ENCODE results near the gene ABTB1.
"Not testable (repeated sequence)": the region's sequence is repeated elsewhere in the genome, so short reads cannot be mapped to it uniquely, and the experiment has no call there.

Gene ABTB1

GRCh38 chr3:127671523-127672428 lies 976 bp upstream of the ABTB1 start:
- no peak for DNase-seq (ENCODE audit: low read depth in 1 of 2, low spot score in 1 of 2)

DNA sequence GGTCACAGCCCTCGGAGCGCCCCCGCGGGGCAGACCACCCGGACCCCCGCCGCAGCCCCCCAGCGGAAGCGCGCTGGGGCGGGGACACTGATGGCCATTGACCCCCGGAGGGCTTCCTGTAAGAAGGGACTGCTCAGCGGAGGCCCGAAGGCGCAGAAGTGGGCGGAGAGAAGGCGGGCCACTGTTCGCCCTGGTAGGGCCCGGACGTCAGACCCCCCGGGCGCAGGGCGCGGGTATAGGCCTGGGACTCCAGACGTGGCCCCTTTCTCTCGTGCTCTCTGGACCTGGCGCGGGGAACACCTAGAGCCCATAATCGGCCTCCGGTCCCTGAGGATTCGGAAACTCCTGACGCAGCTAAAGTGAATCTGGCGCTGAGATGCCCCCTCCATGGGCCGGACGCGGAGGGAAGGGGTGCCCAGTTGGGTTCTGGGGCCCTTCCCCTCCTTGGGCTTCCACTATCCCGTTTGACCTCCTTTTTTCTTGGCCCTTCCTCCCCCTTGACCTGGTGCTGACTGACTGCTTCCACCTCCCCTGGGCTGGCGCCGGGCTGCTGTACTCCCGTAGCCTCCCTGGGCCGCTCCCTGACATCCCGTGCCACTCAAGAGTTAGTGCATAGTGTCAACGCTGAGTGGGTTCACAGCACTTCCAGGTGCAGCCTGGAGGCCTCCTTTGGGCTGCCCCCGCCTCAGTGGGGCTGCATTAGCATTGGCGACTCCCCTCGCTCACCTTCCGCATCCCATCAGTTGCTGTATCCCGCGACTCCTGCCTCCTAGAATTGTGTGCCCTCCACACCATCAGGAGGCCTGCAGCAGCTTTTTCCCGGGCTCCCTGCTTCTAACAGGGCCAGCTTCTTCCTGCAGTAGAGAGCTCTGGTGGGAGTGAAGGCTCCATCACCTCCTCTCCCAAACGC lies 694 bp downstream of the ABTB1 start:
- no peak for DNase-seq (ENCODE audit: low read depth in 1 of 2, low spot score in 1 of 2)

DNA sequence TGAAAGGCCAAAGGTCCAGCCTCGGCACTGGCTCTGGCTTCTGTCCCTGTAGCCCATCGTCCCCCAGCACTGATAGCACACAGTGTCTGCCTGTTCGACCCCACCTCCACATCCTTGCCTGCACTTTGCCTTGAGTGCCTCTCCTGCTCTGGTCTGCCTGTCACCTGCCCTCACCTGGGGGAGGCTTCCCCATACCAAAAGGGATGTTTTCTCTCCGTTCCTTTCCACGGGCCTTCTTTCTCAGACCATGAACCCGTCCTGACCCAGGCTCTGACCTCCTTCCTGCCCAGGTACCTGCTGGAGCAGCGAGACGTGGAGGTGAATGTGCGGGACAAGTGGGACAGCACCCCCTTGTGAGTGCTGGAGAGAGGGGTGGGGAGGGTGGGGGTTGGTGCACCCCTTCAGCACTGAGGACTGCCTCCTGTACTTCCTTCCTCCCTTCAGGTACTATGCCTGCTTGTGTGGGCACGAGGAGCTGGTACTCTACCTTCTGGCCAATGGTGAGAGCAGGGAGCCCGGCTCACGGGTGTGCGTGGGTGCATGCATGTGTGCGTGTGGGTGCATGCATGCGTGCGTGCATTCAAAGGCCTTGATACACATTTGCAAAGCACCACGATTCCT lies 1.5 kb downstream of the ABTB1 start:
- DNase-seq (ENCODE audit: low read depth in 1 of 2, low spot score in 1 of 2), result no peak

DNA sequence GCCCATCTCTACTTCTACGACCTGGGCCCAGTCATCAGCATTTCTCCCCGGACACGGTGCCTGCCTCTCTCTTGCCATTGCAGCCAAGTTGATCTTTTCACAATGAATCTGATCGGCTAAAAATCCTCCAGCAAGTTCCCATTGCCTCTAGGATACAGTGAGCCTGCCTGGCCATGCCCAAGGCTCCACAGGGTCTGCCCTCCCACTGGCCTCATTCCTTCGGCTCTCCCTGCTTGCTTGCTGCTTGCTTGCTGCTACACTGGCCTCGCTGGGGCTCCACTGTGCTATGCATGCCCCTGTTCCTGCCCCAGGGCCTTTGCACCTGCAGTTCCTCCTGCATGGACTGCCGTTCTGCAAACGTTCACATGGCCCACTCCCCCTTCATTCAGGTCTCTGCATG lies 2.0 kb downstream of the ABTB1 start:
- DNase-seq (ENCODE audit: low read depth in 1 of 2, low spot score in 1 of 2), result no peak

- DNase-seq (ENCODE audit: low read depth in 1 of 2, low spot score in 1 of 2), result no peak
Observed at GRCh38 chr3:127675651-127676391, 3.1 kb downstream of the ABTB1 start.

GRCh38 chr3:127676456-127676855 lies 3.7 kb downstream of the ABTB1 start:
- DNase-seq (ENCODE audit: low read depth in 1 of 2, low spot score in 1 of 2), result no peak

- no peak for DNase-seq (ENCODE audit: low read depth in 1 of 2, low spot score in 1 of 2)
Observed at GRCh38 chr3:127676921-127677351, 4.2 kb downstream of the ABTB1 start.

- no peak for DNase-seq (ENCODE audit: low read depth in 1 of 2, low spot score in 1 of 2)
Observed at GRCh38 chr3:127677541-127678314, 5.0 kb downstream of the ABTB1 start.

- DNase-seq (ENCODE audit: low read depth in 1 of 2, low spot score in 1 of 2), result no peak
Observed at GRCh38 chr3:127678315-127678599, 5.5 kb downstream of the ABTB1 start.

DNA sequence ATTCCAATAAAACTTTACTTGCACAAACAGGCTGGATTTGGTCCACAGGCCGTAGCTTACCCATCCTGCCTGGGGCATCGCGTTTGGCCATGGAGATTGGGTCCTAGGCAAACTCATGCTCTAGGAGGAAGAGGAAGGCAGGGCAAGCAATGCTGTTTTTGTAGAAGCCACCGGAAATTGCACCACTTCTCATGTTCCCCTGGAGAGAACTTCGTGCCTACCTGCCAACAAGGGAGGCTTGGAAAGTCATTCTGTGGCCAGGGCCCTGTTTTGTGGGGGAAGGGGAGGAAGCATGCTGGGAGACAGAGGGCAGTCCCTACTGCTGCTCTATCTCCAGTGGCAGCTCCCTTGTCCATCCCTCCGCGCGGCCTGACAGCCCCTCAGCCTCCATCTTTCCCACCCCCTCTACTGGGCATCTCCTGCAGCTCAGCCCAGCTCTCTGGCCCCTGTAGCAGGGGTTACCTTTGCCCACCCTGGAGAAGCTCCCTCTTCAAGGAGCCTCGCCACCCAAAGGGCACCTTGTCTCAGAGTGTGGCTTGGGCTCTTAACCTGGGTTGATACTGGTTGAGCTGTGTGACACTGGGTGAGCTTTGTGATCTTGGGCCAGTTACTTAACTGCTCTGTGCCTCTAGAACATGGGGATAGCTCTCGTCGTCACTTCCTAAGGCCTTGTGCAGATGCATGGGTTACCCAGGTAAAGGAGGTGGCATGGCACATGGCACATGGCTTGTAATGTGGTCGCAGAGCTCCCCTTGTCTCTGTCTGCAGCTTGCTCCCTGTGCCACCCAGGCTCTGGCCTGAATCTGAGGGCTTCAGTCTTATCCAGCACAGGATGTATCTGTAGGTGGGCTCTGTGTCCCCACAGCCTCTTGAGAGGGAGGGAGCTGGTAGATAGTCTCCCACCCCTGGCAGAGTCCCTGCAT lies 6.1 kb downstream of the ABTB1 start:
- no peak for DNase-seq (ENCODE audit: low read depth in 1 of 2, low spot score in 1 of 2)

- no peak for DNase-seq (ENCODE audit: low read depth in 1 of 2, low spot score in 1 of 2)
Observed at GRCh38 chr3:127679534-127680145, 6.9 kb downstream of the ABTB1 start.

DNA sequence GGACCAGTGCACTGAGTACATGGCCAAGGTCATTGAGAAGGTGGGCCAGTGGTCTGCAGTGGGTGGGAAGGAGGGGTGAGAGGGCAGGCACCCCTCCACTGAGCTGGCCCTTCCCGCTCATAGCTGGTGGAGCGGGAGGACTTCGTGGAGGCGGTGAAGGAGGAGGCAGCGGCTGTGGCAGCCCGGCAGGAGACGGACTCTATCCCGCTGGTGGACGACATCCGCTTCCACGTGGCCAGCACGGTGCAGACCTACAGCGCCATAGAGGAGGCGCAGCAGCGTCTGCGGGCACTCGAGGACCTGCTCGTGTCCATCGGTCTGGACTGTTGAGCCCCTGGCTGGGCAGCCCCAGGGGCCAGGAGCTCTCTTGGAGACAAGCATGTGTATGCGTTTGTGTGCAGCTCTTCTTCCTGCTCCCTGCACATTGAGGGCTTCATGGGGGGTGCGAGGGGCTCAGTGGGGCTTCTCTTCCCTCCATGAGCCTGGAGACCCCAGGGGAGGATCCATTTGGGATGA lies 7.5 kb downstream of the ABTB1 start:
- no peak for DNase-seq (ENCODE audit: low read depth in 1 of 2, low spot score in 1 of 2)

DNA sequence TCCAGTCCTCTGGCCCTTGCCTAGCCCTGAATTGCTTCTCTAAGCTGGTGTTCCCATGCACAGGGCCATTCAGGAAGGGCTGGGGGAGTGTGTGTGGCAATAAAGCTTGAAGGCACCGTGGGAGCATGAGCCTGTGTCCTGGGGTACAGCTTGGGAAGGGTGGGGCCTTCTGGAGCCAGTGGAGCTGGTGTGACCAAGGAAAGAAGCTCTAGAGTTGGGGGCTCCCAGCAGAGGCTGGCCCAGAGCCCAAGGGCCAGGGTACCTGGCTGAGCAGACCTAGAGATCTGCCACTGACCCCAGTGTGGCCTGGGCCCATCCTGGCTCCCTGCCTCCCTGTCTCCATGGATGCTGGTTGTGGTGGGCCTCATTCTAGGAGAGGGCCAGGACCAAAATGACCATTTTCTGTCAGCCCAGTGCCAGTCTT lies 8.1 kb downstream of the ABTB1 start:
- DNase-seq (ENCODE audit: low read depth in 1 of 2, low spot score in 1 of 2), result no peak

DNA sequence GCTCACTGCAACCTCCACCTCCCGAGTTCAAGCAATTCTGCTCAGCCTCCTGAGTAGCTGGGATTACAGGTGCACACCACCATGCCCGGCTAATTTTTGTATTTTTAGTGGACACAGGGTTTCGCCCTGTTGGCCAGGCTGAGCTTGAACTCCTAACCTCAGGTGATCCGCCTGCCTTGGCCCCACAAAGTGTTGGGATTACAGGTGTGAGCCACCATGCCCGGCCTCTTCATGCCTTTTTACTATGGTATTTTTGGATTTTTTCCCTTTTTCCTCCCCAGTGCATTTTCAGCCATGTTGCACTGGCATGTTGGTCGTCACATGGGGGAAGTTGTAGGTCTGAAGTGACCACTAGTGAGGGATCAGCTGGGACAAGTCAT lies 9.4 kb downstream of the ABTB1 start:
- not testable (repeated sequence) for DNase-seq (ENCODE audit: low read depth in 1 of 2, low spot score in 1 of 2)

DNA sequence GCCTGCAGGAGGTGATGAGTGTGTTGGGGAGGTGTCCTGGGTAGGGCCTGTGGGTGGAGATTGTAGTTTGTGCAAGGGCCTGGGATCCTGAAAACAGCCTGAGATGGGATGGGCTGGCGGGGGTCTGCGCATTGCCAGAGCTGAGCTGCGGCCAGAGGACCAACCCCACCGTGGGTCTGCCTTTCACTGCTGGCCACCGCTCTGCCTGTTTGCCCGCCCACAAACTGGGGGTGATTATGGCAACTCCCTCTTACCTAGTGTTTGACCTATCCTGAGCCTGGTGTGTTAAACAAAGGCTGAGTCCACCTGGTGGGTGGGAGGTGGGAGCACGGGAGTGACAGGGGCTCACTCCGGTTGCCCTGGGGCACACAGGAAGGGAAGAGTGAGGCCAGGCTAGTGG lies 9.8 kb downstream of the ABTB1 start:
- no peak for DNase-seq (ENCODE audit: low read depth in 1 of 2, low spot score in 1 of 2)

- no peak for DNase-seq (ENCODE audit: low read depth in 1 of 2, low spot score in 1 of 2)
Observed at GRCh38 chr3:127684871-127685707, 12.3 kb downstream of the ABTB1 start.

DNA sequence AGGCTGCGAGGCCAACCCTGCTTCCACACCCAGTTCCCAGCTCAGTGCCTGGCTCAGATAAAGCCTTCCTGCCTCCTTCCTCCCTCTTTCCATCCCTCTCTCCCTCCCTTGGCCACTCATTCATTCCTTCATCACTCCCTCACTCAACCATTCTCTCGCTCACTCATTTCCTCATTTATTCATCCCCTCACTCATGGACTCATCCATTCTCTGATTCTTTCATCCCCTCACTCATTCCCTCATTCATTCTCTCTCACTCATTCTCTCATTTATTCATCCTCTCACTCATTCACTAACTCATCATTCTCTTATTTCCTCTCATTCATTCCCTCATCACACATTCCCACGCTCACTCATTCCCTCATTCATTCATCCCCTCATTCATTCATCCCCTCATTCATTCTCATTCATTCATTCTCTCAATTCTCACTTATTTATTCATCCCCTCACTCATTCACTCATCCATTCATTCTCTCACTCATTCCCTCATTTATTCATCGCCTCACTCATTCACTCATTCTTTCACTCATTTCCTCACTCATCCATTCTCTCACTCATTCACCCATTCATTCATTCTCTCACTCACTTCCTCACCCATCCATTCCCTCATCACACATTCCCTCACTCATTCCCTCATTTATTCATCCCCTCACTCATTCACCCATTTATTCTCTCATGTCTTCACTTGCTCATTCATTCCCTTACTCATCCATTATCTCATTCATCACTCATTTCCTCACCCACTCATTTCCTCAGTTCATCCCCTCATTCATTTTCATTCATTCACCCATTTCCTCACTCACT lies 13.2 kb downstream of the ABTB1 start:
- no peak for DNase-seq (ENCODE audit: low read depth in 1 of 2, low spot score in 1 of 2)
